H1 (cell line): ENCODE results near the gene APOBEC3H. TPM values are rescaled to one million over a fixed set of nuclear protein-coding genes. Genes with fewer than 3 reads are reported as not detected.

Source experiments
- PHF8 ChIP-seq: fragments of 200-600 bp; sonication (generic); conservative IDR thresholded peaks from 2 replicates; pipeline ENCODE4 v1.7.1; 2012; ENCODE audit warnings: low read depth, mild to moderate bottlenecking, inconsistent platforms, low read length, moderate library complexity
- RAD21 ChIP-seq, 2 experiments: IDR thresholded peaks in 1 of 2; conservative IDR thresholded peaks in 1 of 2; 2 replicates each; pipeline ENCODE4 v1.6.1; 2011; ENCODE audit warnings: low read depth in 2 of 2, low read length in 2 of 2, improper control_type of control experiment in 1 of 2, inconsistent platforms in 1 of 2, mild to moderate bottlenecking in 1 of 2, moderate library complexity in 1 of 2
- polyA plus RNA-seq, 7 experiments: library from polyadenylated mRNA; depleted of rRNA in 3 of 7; stranded (reverse) in 5 of 7; unstranded in 2 of 7; fragments of >200 nt in 5 of 7; fragments of 200-250 nt in 2 of 7; gene quantifications; 1 replicate in 5 of 7; 2 replicates in 1 of 7; 4 replicates in 1 of 7; pipeline versions ENCODE4 v1.2.1 to v1.2.3, GENCODE V29; 2011 to 2013; ENCODE audit warnings: missing spikeins in 2 of 7, mixed read lengths in 2 of 7
- total RNA-seq: library from RNA; stranded (reverse); fragmentation: NEBNext Ultra II Directional; extraction: Animal tissue kit (Norgen Biotek cat#: 25700); gene quantifications from 2 replicates; pipeline ENCODE4 v1.2.1, GENCODE V29; 2021

Gene APOBEC3H
- total and polyA plus RNA-seq, 2 of the 8 experiments (the other 6 are each of a cell fraction or from before 2014, with no cell fraction given) = 0.47 to 0.56 TPM

GRCh38 chr22:39135092-39135896 lies 38.2 kb downstream of the APOBEC3H start (continued):
- TF ChIP-seq PHF8 = no peak
- peak; percentile 88 to 94 for TF ChIP-seq RAD21 (IDR thresholded peaks at IDR 0.05 in 1 of 2, conservative IDR thresholded peaks at IDR 0.05 in 1 of 2; ENCODE audit: low read depth in 2 of 2, low read length in 2 of 2)
- TF ChIP-seq, all 59 proteins: peak for 4
